Suprapubic skin (tissue), 4 donors: ENCODE results near the gene RAPGEF2. TPM values are rescaled to one million over a fixed set of nuclear protein-coding genes. Genes with fewer than 3 reads are reported as not detected.

Experiments used
- DNase-seq, 2 donors: peaks; one replicate each; pipeline ENCODE4 v3.0.0-alpha.2; 2019; ENCODE audit warnings: low spot score in 2 of 2
- H3K27ac ChIP-seq: fragments of 200-600 bp; sonication (generic); one replicate; pipeline ENCODE4 v1.5.1; 2019
- H3K27me3 ChIP-seq: fragments of 200-600 bp; sonication (generic); one replicate; pipeline ENCODE4 v1.5.1; 2019
- H3K36me3 ChIP-seq: fragments of 200-600 bp; sonication (generic); one replicate; pipeline ENCODE4 v1.5.1; 2019
- H3K4me1 ChIP-seq: fragments of 200-600 bp; sonication (generic); one replicate; pipeline ENCODE4 v1.5.1; 2019
- H3K4me3 ChIP-seq: fragments of 200-600 bp; sonication (generic); one replicate; pipeline ENCODE4 v1.5.1; 2019; ENCODE audit warnings: mild to moderate bottlenecking
- H3K9me3 ChIP-seq: fragments of 200-600 bp; sonication (generic); one replicate; pipeline ENCODE4 v1.5.1; 2019
- EP300 ChIP-seq: sonication (generic); formaldehyde crosslinking; IDR thresholded peaks from one replicate; pipeline ENCODE4 v1.6.1; 2017; ENCODE audit warnings: antibody characterized with exemption
- POLR2A ChIP-seq, 2 donors: fragments of 450-650 bp; IDR thresholded peaks; one replicate each; pipeline ENCODE4 v1.6.1; 2017; ENCODE audit warnings: antibody characterized with exemption in 2 of 2, mild to moderate bottlenecking in 2 of 2, moderate library complexity in 2 of 2
- POLR2AphosphoS5 ChIP-seq, 3 donors: sonication (generic); formaldehyde crosslinking; IDR thresholded peaks; one replicate each; pipeline ENCODE4 v1.6.1; 2017; ENCODE audit warnings: antibody characterized with exemption in 3 of 3
- WGBS: methylation state at CpG from one replicate; pipeline ENCODE4 v1.1.5; 2018; 5-methylcytosine and 5-hydroxymethylcytosine counted together
- total RNA-seq, 4 donors: library from RNA; depleted of rRNA; stranded (reverse); fragments of >200 nt; gene quantifications; one replicate each; pipeline ENCODE4 v1.1.0, GENCODE V29; 2016
- TF ChIP-seq, protein P1 (sequence below), 2 donors: fragments of 200-600 bp in 1 of 2; fragments of 450-650 bp in 1 of 2; sonication (generic) in 1 of 2; IDR thresholded peaks; one replicate each; pipeline ENCODE4 v1.5.1; 2016 to 2019; ENCODE audit warnings: antibody characterized with exemption in 2 of 2, mild to moderate bottlenecking in 1 of 2, moderate library complexity in 1 of 2

The RAPGEF2 gene
- total RNA-seq, 4 donors from 2014 or later, result 31.3 to 62.4 (median 43.5) TPM

DNA sequence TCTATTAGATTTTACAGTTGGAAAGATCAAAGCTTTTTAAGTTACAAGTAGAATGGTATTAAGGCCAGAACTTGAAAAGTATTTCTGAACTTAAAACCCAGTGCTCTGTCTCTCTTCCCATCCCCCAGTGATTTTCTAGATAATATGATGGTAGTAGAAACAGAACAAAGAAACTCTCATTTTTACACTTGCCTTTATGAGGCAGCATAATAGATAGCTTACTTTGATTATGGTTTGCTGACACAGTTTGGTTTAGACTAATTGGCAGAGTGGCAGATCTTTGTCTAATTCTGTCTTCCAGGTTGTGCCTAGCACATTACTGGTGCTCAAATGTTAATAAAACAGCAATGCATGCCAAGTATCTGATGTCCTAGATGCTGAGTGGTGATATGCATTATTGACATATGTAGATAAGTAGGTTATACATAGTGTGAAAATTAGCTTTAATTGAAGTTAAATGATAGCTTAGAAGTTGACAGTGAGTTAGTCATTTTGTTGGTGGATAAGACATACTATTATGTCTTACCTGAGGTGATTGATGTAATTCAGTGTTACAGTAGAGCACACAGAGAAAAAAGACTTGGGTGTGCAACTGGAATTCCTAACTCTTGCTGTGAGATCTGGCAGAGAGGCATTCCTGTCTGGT lies 4.3 kb upstream of the RAPGEF2 start:
- DNase-seq, result no peak
- Histone ChIP-seq H3K27ac (no peak overlapping the region), H3K36me3 (no peaks in the 10 kb centered on the region)

GRCh38 chr4:159101988-159102621 lies 774 bp upstream of the RAPGEF2 start:
- Histone ChIP-seq H3K27me3 (no peaks in the 10 kb centered on the region), H3K27ac (peak overlapping the region; percentile 97), H3K4me3 (peak overlapping the region; percentile 98), H3K36me3 (no peaks in the 10 kb centered on the region), H3K4me1 (peaks cover 33% of the 10 kb centered on the region), H3K9me3 (no peaks in the 10 kb centered on the region)
- 36% methylated on average over 14 of the region's 14 CpGs for WGBS
- TF ChIP-seq POLR2AphosphoS5 (IDR thresholded peaks at IDR 0.05) (no peak), POLR2A (IDR thresholded peaks at IDR 0.05) (no peak), EP300 (no peak)
- TF ChIP-seq, protein P1, sequence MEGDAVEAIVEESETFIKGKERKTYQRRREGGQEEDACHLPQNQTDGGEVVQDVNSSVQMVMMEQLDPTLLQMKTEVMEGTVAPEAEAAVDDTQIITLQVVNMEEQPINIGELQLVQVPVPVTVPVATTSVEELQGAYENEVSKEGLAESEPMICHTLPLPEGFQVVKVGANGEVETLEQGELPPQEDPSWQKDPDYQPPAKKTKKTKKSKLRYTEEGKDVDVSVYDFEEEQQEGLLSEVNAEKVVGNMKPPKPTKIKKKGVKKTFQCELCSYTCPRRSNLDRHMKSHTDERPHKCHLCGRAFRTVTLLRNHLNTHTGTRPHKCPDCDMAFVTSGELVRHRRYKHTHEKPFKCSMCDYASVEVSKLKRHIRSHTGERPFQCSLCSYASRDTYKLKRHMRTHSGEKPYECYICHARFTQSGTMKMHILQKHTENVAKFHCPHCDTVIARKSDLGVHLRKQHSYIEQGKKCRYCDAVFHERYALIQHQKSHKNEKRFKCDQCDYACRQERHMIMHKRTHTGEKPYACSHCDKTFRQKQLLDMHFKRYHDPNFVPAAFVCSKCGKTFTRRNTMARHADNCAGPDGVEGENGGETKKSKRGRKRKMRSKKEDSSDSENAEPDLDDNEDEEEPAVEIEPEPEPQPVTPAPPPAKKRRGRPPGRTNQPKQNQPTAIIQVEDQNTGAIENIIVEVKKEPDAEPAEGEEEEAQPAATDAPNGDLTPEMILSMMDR (IDR thresholded peaks at IDR 0.05), result no peak
- DNase-seq, result no peak

More for the DNA sequence above, 4.3 kb upstream of the RAPGEF2 start:
- H3K9me3 ChIP-seq, result no peaks in the 10 kb centered on the region
- H3K4me3 ChIP-seq, result no peak overlapping the region
- H3K4me1 ChIP-seq, result peaks cover 4% of the 10 kb centered on the region
- no peaks in the 10 kb centered on the region for H3K27me3 ChIP-seq
- TF ChIP-seq, protein P1 (IDR thresholded peaks at IDR 0.05), result no peak
- TF ChIP-seq EP300, result no peak
- no peak for TF ChIP-seq POLR2A (IDR thresholded peaks at IDR 0.05)
- no peak for TF ChIP-seq POLR2AphosphoS5 (IDR thresholded peaks at IDR 0.05)

DNA sequence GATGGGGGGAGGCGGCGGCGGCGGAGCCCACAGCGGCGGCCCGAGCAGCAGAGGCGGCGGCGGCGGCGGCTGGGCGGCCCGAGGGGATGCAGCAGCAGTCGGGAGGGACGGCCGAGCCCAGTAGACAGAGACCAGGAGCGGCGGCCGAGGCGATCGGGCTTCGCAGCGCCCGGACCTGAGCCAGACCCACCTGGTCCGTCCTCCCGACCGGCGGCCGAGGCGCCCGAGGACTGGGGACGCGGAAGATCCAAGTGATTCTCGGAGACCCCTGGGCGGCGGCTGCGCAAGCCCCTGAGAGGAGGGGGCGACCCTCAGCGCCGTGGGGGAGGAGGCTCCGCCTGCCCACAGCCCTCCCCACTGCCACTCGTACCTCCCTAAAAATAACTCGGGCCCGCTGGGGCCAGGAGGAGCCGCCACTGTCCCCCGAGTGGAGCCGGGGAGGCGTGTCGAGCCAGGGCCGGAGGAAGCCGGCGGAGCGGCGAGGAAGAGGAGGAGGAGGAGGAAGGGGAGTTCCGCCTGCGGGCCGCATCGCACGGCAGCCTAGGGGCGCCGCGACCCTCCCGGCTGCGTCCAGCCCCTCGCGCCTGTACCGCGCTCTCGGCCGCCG lies 608 bp downstream of the RAPGEF2 start:
- no peaks in the 10 kb centered on the region for H3K36me3 ChIP-seq
- H3K4me3 ChIP-seq, result peak overlapping the region; percentile 98
- no peaks in the 10 kb centered on the region for H3K27me3 ChIP-seq
- under 1% methylated on average over 35 of the region's 72 CpGs for WGBS
- no peaks in the 10 kb centered on the region for H3K9me3 ChIP-seq
- H3K27ac ChIP-seq, result peak overlapping the region; percentile 97
- TF ChIP-seq EP300, result no peak
- TF ChIP-seq POLR2AphosphoS5 (IDR thresholded peaks at IDR 0.05), result peak in 1 of 3 donors; percentile 43
- no peak for TF ChIP-seq POLR2A (IDR thresholded peaks at IDR 0.05)
- peak; percentile 76 to 82 for DNase-seq
- H3K4me1 ChIP-seq, result peaks cover 35% of the 10 kb centered on the region

- H3K36me3 ChIP-seq, result no peaks in the 10 kb centered on the region
- TF ChIP-seq, protein P1 (IDR thresholded peaks at IDR 0.05), result no peak
- no peak for TF ChIP-seq EP300
- TF ChIP-seq POLR2AphosphoS5 (IDR thresholded peaks at IDR 0.05), result no peak
- no peak for TF ChIP-seq POLR2A (IDR thresholded peaks at IDR 0.05)
- H3K4me3 ChIP-seq, result peak overlapping the region; percentile 98
- H3K4me1 ChIP-seq, result peaks cover 38% of the 10 kb centered on the region
- DNase-seq, result no peak
- H3K27me3 ChIP-seq, result no peaks in the 10 kb centered on the region
- peak overlapping the region; percentile 97 for H3K27ac ChIP-seq
- WGBS, result 14% methylated on average over 9 of the region's 9 CpGs
- no peaks in the 10 kb centered on the region for H3K9me3 ChIP-seq
These were observed 2.0 kb downstream of the RAPGEF2 start for GRCh38 chr4:159104694-159105414.

DNA sequence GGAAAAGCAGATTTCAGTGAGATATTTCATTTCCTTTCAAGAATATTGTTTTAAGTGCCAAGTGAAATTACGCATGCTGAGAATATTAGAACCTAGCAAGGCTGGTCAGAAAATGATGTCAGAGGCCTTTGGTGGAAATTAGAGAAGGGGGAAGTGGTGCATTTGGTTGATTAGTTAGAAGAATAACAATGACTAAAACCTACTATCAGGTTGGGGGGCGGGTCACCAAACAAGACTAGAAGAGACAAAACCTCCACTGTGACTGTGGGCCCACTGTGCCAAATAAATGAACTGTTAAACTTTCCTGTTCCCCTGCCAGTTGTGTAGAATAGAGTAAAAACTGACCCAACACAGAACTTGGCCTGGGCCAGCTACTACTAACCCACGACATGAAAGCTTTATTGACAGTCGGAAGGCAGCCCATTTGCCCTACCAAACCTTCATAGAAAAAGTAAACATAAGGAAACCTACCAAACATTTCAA lies 2.9 kb downstream of the RAPGEF2 start:
- 56% methylated on average over 4 of the region's 4 CpGs for WGBS

More for the DNA sequence above, 2.9 kb downstream of the RAPGEF2 start:
- H3K36me3 ChIP-seq, result no peaks in the 10 kb centered on the region
- no peaks in the 10 kb centered on the region for H3K9me3 ChIP-seq
- no peak overlapping the region for H3K27ac ChIP-seq
- H3K4me1 ChIP-seq, result peaks cover 38% of the 10 kb centered on the region
- peak overlapping the region; percentile 98 for H3K4me3 ChIP-seq
- TF ChIP-seq POLR2AphosphoS5 (IDR thresholded peaks at IDR 0.05) (no peak), POLR2A (IDR thresholded peaks at IDR 0.05) (no peak), EP300 (no peak)
- TF ChIP-seq, protein P1 (IDR thresholded peaks at IDR 0.05), result no peak
- DNase-seq, result no peak
- H3K27me3 ChIP-seq, result no peaks in the 10 kb centered on the region
